K562 (cell line): Measurements from ENCODE around the gene HMCN1. TPM values are rescaled to one million over a fixed set of nuclear protein-coding genes. Genes with fewer than 3 reads are reported as not detected.

Experiments
- ATAC-seq: fragments of 200-7000 bp; cut with Tn5 transposase; 3 replicates; pipeline ENCODE4 v1.9.1; 2020; ENCODE audit warnings: moderate library complexity
- BruUV-seq: library from RNA; stranded (reverse); fragments of 400-500 nt; replicated peaks from 2 replicates; lab custom pipeline; 2021; lab: Mats Ljungman, UMichigan
- CTCF ChIA-PET: fragments of 300-600 bp; formaldehyde crosslinking; extraction: SDS; loops from one replicate; lab custom pipeline; 2021; ENCODE audit warnings: low intra/inter-chr PET ratio; lab: Yijun Ruan, JAX
- POLR2A ChIA-PET: fragments of 300-600, 350-650 bp; sonication (Branson Sonifier 250); formaldehyde crosslinking; extraction: SDS; loops from one replicate; lab custom pipeline; 2021; ENCODE audit warnings: antibody characterized with exemption, inconsistent platforms; lab: Yijun Ruan, JAX
- DNase-seq, 4 experiments: peaks; one replicate each; pipeline versions ENCODE4 v3.0.0 to v3.0.0-alpha.2; 2011 to 2018; ENCODE audit warnings: low spot score in 3 of 4, mixed read lengths in 3 of 4; ENCODE audit errors: extremely low read depth in 1 of 4
- FAIRE-seq: peaks from 2 replicates; lab custom pipeline; 2011; peaks lifted over from hg19 to GRCh38; lab: Jason Lieb, UNC
- H2AFZ ChIP-seq: 2 replicates; pipeline ENCODE4 v1.6.0; 2011; ENCODE audit warnings: low read depth, low read length, control low read depth, inconsistent platforms
- H3K27ac ChIP-seq: fragments of 200-600 bp; 3 replicates; pipeline ENCODE4 v1.8.0; 2011; ENCODE audit warnings: low read depth, mild to moderate bottlenecking, control low read depth, inconsistent platforms, low read length, moderate library complexity, mixed read lengths; ENCODE audit errors: extremely low read depth
- H3K27me3 ChIP-seq, 2 experiments: fragments of 300-600 bp in 1 of 2; 2 replicates in 1 of 2; 3 replicates in 1 of 2; pipeline versions ENCODE4 v1.6.0 to v1.8.0; 2011; ENCODE audit warnings: inconsistent platforms in 2 of 2, low read length in 2 of 2, mild to moderate bottlenecking in 1 of 2, mixed read lengths in 1 of 2, moderate library complexity in 1 of 2; ENCODE audit not compliant: control insufficient read depth in 2 of 2, insufficient read depth in 2 of 2
- H3K36me3 ChIP-seq: fragments of 300-600 bp; 3 replicates; pipeline ENCODE4 v1.8.0; 2011; ENCODE audit warnings: mild to moderate bottlenecking, low read length, inconsistent platforms; ENCODE audit not compliant: control insufficient read depth, insufficient read depth
- H3K4me1 ChIP-seq, 2 experiments: fragments of 200-600 bp in 1 of 2; replicated peaks in 1 of 2; 2 replicates in 1 of 2; 3 replicates in 1 of 2; pipeline versions ENCODE4 v1.5.1 to v1.8.0; 2011; ENCODE audit warnings: inconsistent platforms in 2 of 2, low read length in 2 of 2, mild to moderate bottlenecking in 1 of 2, mixed read lengths in 1 of 2, moderate library complexity in 1 of 2; ENCODE audit not compliant: control insufficient read depth in 2 of 2, insufficient read depth in 2 of 2
- H3K4me2 ChIP-seq: 2 replicates; pipeline ENCODE4 v1.6.1; 2011; ENCODE audit warnings: low read length, control low read depth, inconsistent platforms, mixed read lengths; ENCODE audit not compliant: insufficient read depth
- H3K4me3 ChIP-seq: fragments of 200-600 bp; sonication (generic), shearing (Covaris generic); 2 replicates; pipeline ENCODE4 v1.5.1; 2016; ENCODE audit warnings: control low read depth, inconsistent platforms
- H3K79me2 ChIP-seq: fragments of 200-600 bp; 3 replicates; pipeline ENCODE4 v1.8.0; 2011; ENCODE audit warnings: low read length, inconsistent platforms; ENCODE audit not compliant: control insufficient read depth, insufficient read depth
- H3K9ac ChIP-seq, 2 experiments: 2 replicates each; pipeline versions ENCODE4 v1.6.0 to v1.6.1; 2011; ENCODE audit warnings: low read depth in 2 of 2, low read length in 2 of 2, control low read depth in 1 of 2, inconsistent platforms in 1 of 2, mild to moderate bottlenecking in 1 of 2, mixed read lengths in 1 of 2; ENCODE audit not compliant: insufficient read depth in 1 of 2
- H3K9me1 ChIP-seq: one replicate; pipeline ENCODE4 v1.6.0; 2011; ENCODE audit warnings: inconsistent platforms, mild to moderate bottlenecking, low read length, moderate library complexity; ENCODE audit not compliant: control insufficient read depth, insufficient read depth
- H3K9me3 ChIP-seq: replicated peaks from 2 replicates; pipeline ENCODE4 v1.5.1; 2011; ENCODE audit warnings: low read depth, low read length, inconsistent platforms; ENCODE audit not compliant: control insufficient read depth, insufficient read depth
- H4K20me1 ChIP-seq: replicated peaks from 2 replicates; pipeline ENCODE4 v1.6.1; 2011; ENCODE audit warnings: low read length, inconsistent platforms, mixed read lengths; ENCODE audit not compliant: control insufficient read depth, insufficient read depth
- CREB3L1 ChIP-seq: fragments of 450-650 bp; IDR thresholded peaks from 2 replicates; pipeline ENCODE4 v1.6.1; 2014; ENCODE audit warnings: low read depth, mild to moderate bottlenecking, moderate library complexity, borderline replicate concordance
- HMG20A ChIP-seq: fragments of 450-650 bp; formaldehyde crosslinking; conservative IDR thresholded peaks from 2 replicates; pipeline ENCODE4 v1.4.0; 2020; ENCODE audit warnings: mild to moderate bottlenecking, mixed read lengths
- MAZ ChIP-seq, 2 experiments: fragments of 450-650 bp in 1 of 2; sonication (generic) in 1 of 2; formaldehyde crosslinking; IDR thresholded peaks in 1 of 2; conservative IDR thresholded peaks in 1 of 2; 2 replicates each; pipeline versions ENCODE4 v1.4.0 to v1.5.0; 2020; ENCODE audit warnings: mild to moderate bottlenecking in 1 of 2, missing genetic modification reagents in 1 of 2
- MCM7 ChIP-seq, 2 experiments: fragments of 450-650 bp; IDR thresholded peaks; 2 replicates each; pipeline ENCODE4 v1.6.1; 2016 to 2018
- MYNN ChIP-seq, 2 experiments: sonication (generic); formaldehyde crosslinking in 1 of 2; IDR thresholded peaks; 2 replicates each; pipeline versions ENCODE4 v1.5.0 to v1.6.1; 2016 to 2020; ENCODE audit warnings: antibody characterized with exemption in 1 of 2, missing genetic modification reagents in 1 of 2
- NFYB ChIP-seq: IDR thresholded peaks from 2 replicates; pipeline ENCODE4 v1.6.1; 2011; ENCODE audit warnings: mild to moderate bottlenecking, moderate library complexity; ENCODE audit not compliant: insufficient read length; ENCODE audit errors: extremely low read depth
- POLR3G ChIP-seq: IDR thresholded peaks from 2 replicates; pipeline ENCODE4 v1.6.1; 2011; ENCODE audit not compliant: insufficient read length, insufficient replicate concordance; ENCODE audit errors: extremely low read depth
- PYGO2 ChIP-seq: fragments of 450-650 bp; IDR thresholded peaks from 2 replicates; pipeline ENCODE4 v1.6.1; 2016; ENCODE audit warnings: mild to moderate bottlenecking, missing genetic modification characterization, moderate library complexity, missing compliant biosample characterization
- SIX5 ChIP-seq, 2 experiments: IDR thresholded peaks; 2 replicates each; pipeline ENCODE4 v1.6.1; 2011; ENCODE audit warnings: low read length in 2 of 2, borderline replicate concordance in 1 of 2, low read depth in 1 of 2, mild to moderate bottlenecking in 1 of 2, moderate library complexity in 1 of 2; ENCODE audit not compliant: insufficient read depth in 1 of 2
- SMARCA4 ChIP-seq: fragments of 450-650 bp; IDR thresholded peaks from 2 replicates; pipeline ENCODE4 v1.6.1; 2016
- USF2 ChIP-seq: sonication (generic); formaldehyde crosslinking; IDR thresholded peaks from 2 replicates; pipeline ENCODE4 v1.5.0; 2020; ENCODE audit warnings: missing genetic modification reagents
- ZKSCAN3 ChIP-seq: fragments of 250-450 bp; sonication (Bioruptor Pico); IDR thresholded peaks from 2 replicates; pipeline ENCODE4 v1.4.0; 2020
- in situ Hi-C: fragments of 300-500 bp; cut with MboI; formaldehyde crosslinking; loops from 4 replicates; pipeline ENCODE4 v1.15.0; 2018; ENCODE audit warnings: inconsistent platforms, mixed read lengths
- intact Hi-C: fragments of 100-400 bp; cut with micrococcal nuclease; formaldehyde crosslinking; loops from 2 replicates; pipeline ENCODE4 v1.14.2; 2022
- polyA plus RNA-seq, 8 experiments: library from polyadenylated mRNA; depleted of rRNA in 4 of 8; stranded (reverse) in 5 of 8; unstranded in 3 of 8; fragments of >200 nt; fragmentation: Nextera tagmentation in 2 of 8; fragmentation: Illumina TruSeq in 1 of 8; extraction: Ambion mirVana in 2 of 8; extraction: Trizol in 1 of 8; gene quantifications; 2 replicates each; pipeline versions ENCODE4 v1.2.1 to v1.2.3, GENCODE V29; 2011 to 2014; ENCODE audit warnings: inconsistent platforms in 1 of 8, missing spikeins in 1 of 8
- total RNA-seq, 7 experiments: library from RNA; depleted of rRNA in 6 of 7; stranded (reverse); fragments of >200 nt in 6 of 7; fragmentation: Illumina TruSeq in 2 of 7; extraction: Trizol in 2 of 7; gene quantifications; 2 replicates each; pipeline versions ENCODE4 v1.2.1 to v1.2.3, GENCODE V29; 2011 to 2021; ENCODE audit warnings: low replicate concordance in 1 of 7

HMCN1 gene
- total and polyA plus RNA-seq, 9 of the 15 experiments (the other 6 are each of a cell fraction or from before 2014, with no cell fraction given): 0.07 to 0.36 (median 0.21) TPM

GRCh38 chr1:185776522-185776921 is 42.3 kb downstream of the HMCN1 start:
- in situ Hi-C loops: no loop called here
- Histone ChIP-seq H3K9ac (no peak overlapping the region), H3K27ac (no peak overlapping the region), H3K27me3 (no peaks in the 10 kb centered on the region; a peak in 1 of 5 replicates), H3K4me3 (no peak overlapping the region), H3K79me2 (no peaks in the 10 kb centered on the region), H3K4me2 (no peak overlapping the region), H3K4me1 (no peaks in the 10 kb centered on the region), H3K9me1 (no peaks in the 10 kb centered on the region), H3K9me3 (no peaks in the 10 kb centered on the region), H4K20me1 (no peaks in the 10 kb centered on the region), H2AFZ (no peak overlapping the region), H3K36me3 (no peaks in the 10 kb centered on the region)
- ChIA-PET POLR2A (no interaction called here), CTCF (no interaction called here)
- BruUV-seq: no TSS peak
- FAIRE-seq: no peak
- TF ChIP-seq HMG20A (CRISPR knock-in tag): no peak
- no peak for TF ChIP-seq SMARCA4
- TF ChIP-seq SIX5 (IDR thresholded peaks at IDR 0.05; ENCODE audit: borderline replicate concordance in 1 of 2, insufficient read depth in 1 of 2, low read depth in 1 of 2, low read length in 2 of 2): no peak
- TF ChIP-seq PYGO2 (tag): no peak
- TF ChIP-seq MYNN (IDR thresholded peaks at IDR 0.05): no peak
- TF ChIP-seq MYNN (CRISPR knock-in tag; IDR thresholded peaks at IDR 0.05): no peak
- TF ChIP-seq POLR3G: no peak
- no peak for TF ChIP-seq MCM7 (IDR thresholded peaks at IDR 0.05)
- TF ChIP-seq ZKSCAN3: no peak
- TF ChIP-seq CREB3L1: no peak
- TF ChIP-seq NFYB: no peak
- TF ChIP-seq USF2: no peak
- no peak for TF ChIP-seq MAZ (CRISPR knock-in tag; conservative IDR thresholded peaks at IDR 0.05 in 1 of 2, IDR thresholded peaks at IDR 0.05 in 1 of 2)
- no peak for ATAC-seq
- intact Hi-C loops: no loop called here
- no peak for DNase-seq
